Measurements from ENCODE around the gene TLE4.

- TF ChIP-seq CTCF (IDR thresholded peaks at IDR 0.05; ENCODE audit: low read length) = no peak
- no peak for TF ChIP-seq EZH2 (optimal IDR thresholded peaks at IDR 0.05; ENCODE audit: low read depth, low read length)
- no peak for TF ChIP-seq EZH2phosphoT487 (IDR thresholded peaks at IDR 0.05; ENCODE audit: low read length)
Observed at GRCh38 chr9:79604921-79605562, 33.3 kb downstream of the TLE4 start.
